GM12878 (cell line): ENCODE results near the gene GPC5. TPM values are rescaled to one million over a fixed set of nuclear protein-coding genes. Genes with fewer than 3 reads are reported as not detected.

Source experiments
- ATAC-seq: fragments of 200-7000 bp; cut with Tn5 transposase; 3 replicates; pipeline ENCODE4 v1.9.1; 2020; ENCODE audit warnings: mild to moderate bottlenecking, moderate library complexity
- BruUV-seq: library from RNA; stranded (reverse); fragments of 400-500 nt; replicated peaks from 2 replicates; lab custom pipeline; 2021; lab: Mats Ljungman, UMichigan
- CTCF ChIA-PET: fragments of 300-600 bp; sonication (Branson Sonifier 250); formaldehyde crosslinking; extraction: SDS; loops from one replicate; lab custom pipeline; 2021; ENCODE audit warnings: inconsistent platforms; lab: Yijun Ruan, JAX
- POLR2A ChIA-PET: fragments of 350-600 bp; formaldehyde crosslinking; extraction: SDS; loops from one replicate; lab custom pipeline; 2021; ENCODE audit warnings: inconsistent platforms; lab: Charles Lee
- RAD21 ChIA-PET: fragments of 300-600 bp; sonication (Branson Sonifier 250); formaldehyde crosslinking; loops from one replicate; lab custom pipeline; 2023; ENCODE audit warnings: antibody characterized with exemption; ENCODE audit not compliant: unreplicated experiment; lab: Charles Lee
- SMC1A ChIA-PET: fragments of 300-600 bp; sonication (Branson Sonifier 250); formaldehyde crosslinking; loops from one replicate; lab custom pipeline; 2023; ENCODE audit not compliant: unreplicated experiment, uncharacterized antibody; lab: Charles Lee
- DNase-seq: peaks from one replicate; pipeline ENCODE4 v3.0.0-alpha.2; 2011; ENCODE audit warnings: low read depth, low spot score
- FAIRE-seq: peaks from 3 replicates; lab custom pipeline; 2011; peaks lifted over from hg19 to GRCh38; lab: Jason Lieb, UNC
- H2AFZ ChIP-seq: 2 replicates; pipeline ENCODE4 v1.6.0; 2011; ENCODE audit warnings: low read depth, low read length, control low read depth; ENCODE audit not compliant: control insufficient read depth
- H3K27ac ChIP-seq: 2 replicates; pipeline ENCODE4 v1.5.1; 2011; ENCODE audit warnings: control low read depth; ENCODE audit not compliant: control insufficient read depth, insufficient read depth
- H3K27me3 ChIP-seq, 2 experiments: replicated peaks in 1 of 2; 2 replicates each; pipeline versions ENCODE4 v1.6.0 to v1.6.1; 2011; ENCODE audit warnings: low read length in 1 of 2; ENCODE audit not compliant: control insufficient read depth in 2 of 2, insufficient read depth in 2 of 2
- H3K36me3 ChIP-seq, 2 experiments: 2 replicates each; pipeline ENCODE4 v1.5.1; 2011; ENCODE audit warnings: low read length in 1 of 2; ENCODE audit not compliant: control insufficient read depth in 2 of 2, insufficient read depth in 2 of 2
- H3K4me1 ChIP-seq: 2 replicates; pipeline ENCODE4 v1.6.1; 2011; ENCODE audit warnings: mild to moderate bottlenecking, low read length, moderate library complexity, mixed read lengths; ENCODE audit not compliant: control insufficient read depth, insufficient read depth
- H3K4me2 ChIP-seq: 2 replicates; pipeline ENCODE4 v1.6.0; 2011; ENCODE audit warnings: control low read depth; ENCODE audit not compliant: control insufficient read depth, insufficient read depth
- H3K4me3 ChIP-seq: fragments of 200-600 bp; sonication (generic); 2 replicates; pipeline ENCODE4 v1.5.1; 2016
- H3K79me2 ChIP-seq: 2 replicates; pipeline ENCODE4 v1.6.0; 2011; ENCODE audit warnings: low read length; ENCODE audit not compliant: control insufficient read depth, insufficient read depth
- H3K9ac ChIP-seq: 2 replicates; pipeline ENCODE4 v1.8.0; 2011; ENCODE audit warnings: low read length, control low read depth, mixed read lengths; ENCODE audit not compliant: control insufficient read depth, insufficient read depth
- H3K9me3 ChIP-seq: replicated peaks from 3 replicates; pipeline ENCODE4 v1.5.1; 2011; ENCODE audit warnings: mild to moderate bottlenecking, low read length; ENCODE audit not compliant: control insufficient read depth, insufficient read depth
- H4K20me1 ChIP-seq: 2 replicates; pipeline ENCODE4 v1.6.0; 2011; ENCODE audit not compliant: control insufficient read depth, insufficient read depth
- CHD4 ChIP-seq: fragments of 200-600 bp; sonication (generic); IDR thresholded peaks from 2 replicates; pipeline ENCODE4 v1.6.1; 2016; ENCODE audit warnings: mild to moderate bottlenecking
- HCFC1 ChIP-seq: fragments of 150-350 bp; IDR thresholded peaks from 2 replicates; pipeline ENCODE4 v1.6.1; 2014; ENCODE audit warnings: low read length
- POLR2AphosphoS5 ChIP-seq: IDR thresholded peaks from 2 replicates; pipeline ENCODE4 v1.6.1; 2011; ENCODE audit warnings: mild to moderate bottlenecking, low read length, inconsistent platforms
- RELB ChIP-seq: fragments of 450-650 bp; IDR thresholded peaks from 2 replicates; pipeline ENCODE4 v1.6.1; 2017; ENCODE audit warnings: low read depth, mild to moderate bottlenecking, moderate library complexity
- ZBTB33 ChIP-seq: fragments of 450-650 bp; IDR thresholded peaks from 2 replicates; pipeline ENCODE4 v1.6.1; 2017; ENCODE audit warnings: mild to moderate bottlenecking
- WGBS: methylation state at CpG from one replicate; pipeline ENCODE4 v1.1.6; 2016; ENCODE audit warnings: low lambda C conversion rate; ENCODE audit not compliant: insufficient replicate concordance, insufficient coverage; ENCODE audit errors: missing lambda C conversion rate; 5-methylcytosine and 5-hydroxymethylcytosine counted together
- in situ Hi-C: fragments of 300-500 bp; cut with MboI; formaldehyde crosslinking; loops from 9 replicates; pipeline ENCODE4 v1.14.3; 2018; ENCODE audit warnings: mixed read lengths
- intact Hi-C: fragments of 100-400 bp; cut with micrococcal nuclease; formaldehyde crosslinking; loops from one replicate; pipeline ENCODE4 v1.14.2; 2022; ENCODE audit not compliant: unreplicated experiment
- polyA plus RNA-seq, 11 experiments: library from polyadenylated mRNA; depleted of rRNA in 4 of 11; unstranded in 6 of 11; stranded (reverse) in 5 of 11; fragments of >200 nt; fragmentation: Nextera tagmentation in 4 of 11; fragmentation: Illumina TruSeq in 1 of 11; extraction: Ambion mirVana in 4 of 11; extraction: Trizol in 1 of 11; gene quantifications; 1 replicate in 1 of 11; 2 replicates in 10 of 11; pipeline versions ENCODE4 v1.2.1 to v1.2.3, GENCODE V29; 2011 to 2016; ENCODE audit warnings: inconsistent platforms in 2 of 11, missing spikeins in 2 of 11, low read depth in 1 of 11
- total RNA-seq, 4 experiments: library from RNA; depleted of rRNA in 3 of 4; stranded (reverse); fragments of >200 nt in 3 of 4; fragmentation: Illumina TruSeq in 1 of 4; extraction: Trizol in 1 of 4; gene quantifications; 2 replicates each; pipeline versions ENCODE4 v1.2.1 to v1.2.3, GENCODE V29; 2013 to 2021
- TF ChIP-seq, protein P1 (sequence below): fragments of 450-650 bp; IDR thresholded peaks from 2 replicates; pipeline ENCODE4 v1.6.1; 2018; ENCODE audit warnings: borderline replicate concordance, mild to moderate bottlenecking; ENCODE audit not compliant: partially characterized antibody

Gene GPC5
- total and polyA plus RNA-seq, 10 of the 15 experiments (the other 5 are each of a cell fraction or from before 2014, with no cell fraction given) = 0.05 to 0.87 (median 0.44) TPM; not detected in 1

- DNase-seq = no peak
- CTCF ChIA-PET = no interaction called here
- H3K4me1 ChIP-seq = no peaks in the 10 kb centered on the region
- no peaks in the 10 kb centered on the region for H3K9me3 ChIP-seq
- ATAC-seq = no peak
- SMC1A ChIA-PET = interaction anchor here (0.6 kb wide), 2 partner anchors 116 to 1270 kb away, joined by 3 read pairs; no protein-coding TSS in a partner anchor
- H3K4me3 ChIP-seq = no peak overlapping the region
- intact Hi-C loops (no loop called here), in situ Hi-C loops (no loop called here)
- no peak for TF ChIP-seq ZBTB33
- TF ChIP-seq, protein P1, sequence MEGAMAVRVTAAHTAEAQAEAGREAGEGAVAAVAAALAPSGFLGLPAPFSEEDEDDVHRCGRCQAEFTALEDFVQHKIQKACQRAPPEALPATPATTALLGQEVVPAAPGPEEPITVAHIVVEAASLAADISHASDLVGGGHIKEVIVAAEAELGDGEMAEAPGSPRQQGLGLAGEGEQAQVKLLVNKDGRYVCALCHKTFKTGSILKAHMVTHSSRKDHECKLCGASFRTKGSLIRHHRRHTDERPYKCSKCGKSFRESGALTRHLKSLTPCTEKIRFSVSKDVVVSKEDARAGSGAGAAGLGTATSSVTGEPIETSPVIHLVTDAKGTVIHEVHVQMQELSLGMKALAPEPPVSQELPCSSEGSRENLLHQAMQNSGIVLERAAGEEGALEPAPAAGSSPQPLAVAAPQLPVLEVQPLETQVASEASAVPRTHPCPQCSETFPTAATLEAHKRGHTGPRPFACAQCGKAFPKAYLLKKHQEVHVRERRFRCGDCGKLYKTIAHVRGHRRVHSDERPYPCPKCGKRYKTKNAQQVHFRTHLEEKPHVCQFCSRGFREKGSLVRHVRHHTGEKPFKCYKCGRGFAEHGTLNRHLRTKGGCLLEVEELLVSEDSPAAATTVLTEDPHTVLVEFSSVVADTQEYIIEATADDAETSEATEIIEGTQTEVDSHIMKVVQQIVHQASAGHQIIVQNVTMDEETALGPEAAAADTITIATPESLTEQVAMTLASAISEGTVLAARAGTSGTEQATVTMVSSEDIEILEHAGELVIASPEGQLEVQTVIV = no peak
- no peak for TF ChIP-seq CHD4
- TF ChIP-seq POLR2AphosphoS5 = no peak
- TF ChIP-seq RELB = no peak
- TF ChIP-seq HCFC1 = no peak
- H3K4me2 ChIP-seq = no peak overlapping the region
- POLR2A ChIA-PET = no interaction called here
- no peaks in the 10 kb centered on the region for H3K36me3 ChIP-seq
- no peak overlapping the region for H3K27ac ChIP-seq
- no peak for FAIRE-seq
- H4K20me1 ChIP-seq = no peaks in the 10 kb centered on the region
- RAD21 ChIA-PET = no interaction called here
- no peak overlapping the region for H3K9ac ChIP-seq
- H3K27me3 ChIP-seq = no peaks in the 10 kb centered on the region
- no TSS peak for BruUV-seq
- H3K79me2 ChIP-seq = no peaks in the 10 kb centered on the region
- 73% methylated on average over 2 of the region's 2 CpGs for WGBS
- H2AFZ ChIP-seq = no peak overlapping the region
Observed at GRCh38 chr13:91456837-91457236, 58.4 kb downstream of the GPC5 start.
